HEK293 (cell line): ENCODE data around the gene GGN.

Experiments used
- CTCF ChIP-seq: fragments of 450-650 bp; formaldehyde crosslinking; IDR thresholded peaks from 2 replicates; pipeline ENCODE4 v1.5.1; 2016; ENCODE audit warnings: missing biosample characterization, missing genetic modification characterization
- HOXC10 ChIP-seq: sonication (generic); formaldehyde crosslinking; IDR thresholded peaks from 2 replicates; pipeline ENCODE4 v1.8.1; 2023; ENCODE audit warnings: mild to moderate bottlenecking, missing genetic modification reagents
- KLF16 ChIP-seq: fragments of 450-650 bp; formaldehyde crosslinking; IDR thresholded peaks from 2 replicates; pipeline ENCODE4 v1.5.1; 2017; ENCODE audit warnings: missing biosample characterization, missing genetic modification characterization
- KLF17 ChIP-seq: fragments of 450-650 bp; formaldehyde crosslinking; IDR thresholded peaks from 2 replicates; pipeline ENCODE4 v1.5.1; 2016; ENCODE audit warnings: missing biosample characterization, missing genetic modification characterization
- PATZ1 ChIP-seq: fragments of 450-650 bp; formaldehyde crosslinking; IDR thresholded peaks from 2 replicates; pipeline ENCODE4 v1.5.1; 2016; ENCODE audit warnings: missing biosample characterization, missing genetic modification characterization
- PRDM6 ChIP-seq: fragments of 450-650 bp; formaldehyde crosslinking; IDR thresholded peaks from 2 replicates; pipeline ENCODE4 v1.5.1; 2017; ENCODE audit warnings: missing biosample characterization, missing genetic modification characterization
- SP7 ChIP-seq: fragments of 450-650 bp; formaldehyde crosslinking; IDR thresholded peaks from 2 replicates; pipeline ENCODE4 v1.5.1; 2016; ENCODE audit warnings: missing biosample characterization, missing genetic modification characterization
- TCF7L2 ChIP-seq: IDR thresholded peaks from 2 replicates; pipeline ENCODE4 v1.6.1; 2011; ENCODE audit warnings: low read depth, mild to moderate bottlenecking, inconsistent platforms, low read length, moderate library complexity, borderline replicate concordance
- ZBTB21 ChIP-seq: fragments of 450-650 bp; formaldehyde crosslinking; IDR thresholded peaks from 2 replicates; pipeline ENCODE4 v1.5.1; 2017; ENCODE audit warnings: missing biosample characterization, missing genetic modification characterization
- ZBTB8A ChIP-seq: fragments of 450-650 bp; formaldehyde crosslinking; IDR thresholded peaks from 2 replicates; pipeline ENCODE4 v1.5.1; 2016; ENCODE audit warnings: missing biosample characterization, missing genetic modification characterization
- ZFP3 ChIP-seq: fragments of 450-650 bp; formaldehyde crosslinking; IDR thresholded peaks from 2 replicates; pipeline ENCODE4 v1.5.1; 2016; ENCODE audit warnings: low read depth, missing biosample characterization, missing genetic modification characterization
- ZNF114 ChIP-seq: fragments of 450-650 bp; formaldehyde crosslinking; IDR thresholded peaks from 2 replicates; pipeline ENCODE4 v1.5.0; 2017; ENCODE audit warnings: missing biosample characterization, missing genetic modification characterization
- ZNF140 ChIP-seq: fragments of 450-650 bp; formaldehyde crosslinking; IDR thresholded peaks from 2 replicates; pipeline ENCODE4 v1.5.1; 2016; ENCODE audit warnings: missing biosample characterization, missing genetic modification characterization
- ZNF202 ChIP-seq: fragments of 450-650 bp; formaldehyde crosslinking; IDR thresholded peaks from 2 replicates; pipeline ENCODE4 v1.5.1; 2016; ENCODE audit warnings: missing biosample characterization, missing genetic modification characterization, borderline replicate concordance
- ZNF239 ChIP-seq: fragments of 450-650 bp; formaldehyde crosslinking; IDR thresholded peaks from 2 replicates; pipeline ENCODE4 v1.5.1; 2016; ENCODE audit warnings: missing biosample characterization, missing genetic modification characterization
- ZNF26 ChIP-seq: fragments of 450-650 bp; formaldehyde crosslinking; IDR thresholded peaks from 2 replicates; pipeline ENCODE4 v1.5.1; 2016; ENCODE audit warnings: missing biosample characterization, missing genetic modification characterization
- ZNF302 ChIP-seq: fragments of 450-650 bp; formaldehyde crosslinking; IDR thresholded peaks from 2 replicates; pipeline ENCODE4 v1.5.1; 2016; ENCODE audit warnings: missing biosample characterization, missing genetic modification characterization, low read depth
- ZNF341 ChIP-seq: fragments of 450-650 bp; formaldehyde crosslinking; IDR thresholded peaks from 2 replicates; pipeline ENCODE4; 2016; ENCODE audit warnings: low read depth, missing biosample characterization, missing genetic modification characterization
- ZNF350 ChIP-seq: fragments of 450-650 bp; formaldehyde crosslinking; IDR thresholded peaks from 2 replicates; pipeline ENCODE4 v1.5.0; 2017; ENCODE audit warnings: missing biosample characterization, mild to moderate bottlenecking, missing genetic modification characterization
- ZNF398 ChIP-seq: fragments of 450-650 bp; formaldehyde crosslinking; IDR thresholded peaks from 2 replicates; pipeline ENCODE4 v1.5.1; 2017; ENCODE audit warnings: missing biosample characterization, missing genetic modification characterization
- ZNF416 ChIP-seq: fragments of 450-650 bp; formaldehyde crosslinking; IDR thresholded peaks from 2 replicates; pipeline ENCODE4 v1.5.1; 2016; ENCODE audit warnings: missing biosample characterization, missing genetic modification characterization
- ZNF488 ChIP-seq: fragments of 450-650 bp; formaldehyde crosslinking; IDR thresholded peaks from 2 replicates; pipeline ENCODE4 v1.5.1; 2016; ENCODE audit warnings: missing biosample characterization, missing genetic modification characterization
- ZNF548 ChIP-seq: fragments of 450-650 bp; formaldehyde crosslinking; IDR thresholded peaks from 2 replicates; pipeline ENCODE4 v1.5.1; 2016; ENCODE audit warnings: missing biosample characterization, missing genetic modification characterization
- ZNF549 ChIP-seq: fragments of 450-650 bp; IDR thresholded peaks from 2 replicates; pipeline ENCODE4 v1.5.1; 2018; ENCODE audit warnings: missing biosample characterization, missing genetic modification characterization, mild to moderate bottlenecking, inconsistent platforms, moderate library complexity
- ZNF585B ChIP-seq: fragments of 450-650 bp; formaldehyde crosslinking; IDR thresholded peaks from 2 replicates; pipeline ENCODE4 v1.5.1; 2016; ENCODE audit warnings: missing biosample characterization, missing genetic modification characterization
- ZNF596 ChIP-seq: fragments of 450-650 bp; IDR thresholded peaks from 2 replicates; pipeline ENCODE4 v1.5.0; 2018; ENCODE audit warnings: missing biosample characterization, mild to moderate bottlenecking, missing genetic modification characterization, moderate library complexity
- ZNF677 ChIP-seq: fragments of 450-650 bp; IDR thresholded peaks from 2 replicates; pipeline ENCODE4 v1.5.0; 2018; ENCODE audit warnings: missing biosample characterization, mild to moderate bottlenecking, missing genetic modification characterization, moderate library complexity
- ZSCAN23 ChIP-seq: fragments of 450-650 bp; formaldehyde crosslinking; IDR thresholded peaks from 2 replicates; pipeline ENCODE4 v1.5.1; 2016; ENCODE audit warnings: missing biosample characterization, missing genetic modification characterization
- ZXDB ChIP-seq: fragments of 450-650 bp; formaldehyde crosslinking; IDR thresholded peaks from 2 replicates; pipeline ENCODE4 v1.5.1; 2016; ENCODE audit warnings: missing biosample characterization, missing genetic modification characterization

Gene GGN

GRCh38 chr19:38374332-38375097, 13.3 kb downstream of the GGN start, which contains the start of gene PSMD8 (continued):
- no peak for TF ChIP-seq ZNF26 (tag by site-specific recombination)
- TF ChIP-seq ZNF350 (tag by site-specific recombination): no peak
- no peak for TF ChIP-seq ZNF677 (tag by site-specific recombination)
- TF ChIP-seq ZNF341 (tag by site-specific recombination): peak; percentile 96
- TF ChIP-seq ZBTB21 (tag by site-specific recombination): peak; percentile 99
- no peak for TF ChIP-seq ZNF488 (tag by site-specific recombination)
- no peak for TF ChIP-seq ZNF549 (tag by site-specific recombination)
- peak; percentile 97 for TF ChIP-seq ZXDB (tag by site-specific recombination)
- no peak; the same call in 1 of the 2 replicates for TF ChIP-seq ZNF548
- TF ChIP-seq ZNF239 (tag by site-specific recombination): peak; percentile 87; the same call in 1 of the 2 replicates
- no peak for TF ChIP-seq ZNF202
- no peak for TF ChIP-seq ZNF302
- no peak; the same call in 1 of the 2 replicates for TF ChIP-seq PRDM6 (tag by site-specific recombination)
- peak; percentile 96 for TF ChIP-seq KLF16 (tag by site-specific recombination)
- TF ChIP-seq ZNF585B (tag by site-specific recombination): 0 out of 2 replicates have a peak, but pooled peaks have one; percentile 9
- TF ChIP-seq SP7 (tag by site-specific recombination): peak; percentile 97
- peak; percentile 10; the same call in 1 of the 2 replicates for TF ChIP-seq ZFP3 (tag by site-specific recombination)
- peak; percentile 100 for TF ChIP-seq ZBTB8A
- peak; percentile 75; the same call in 1 of the 2 replicates for TF ChIP-seq TCF7L2
- TF ChIP-seq HOXC10: no peak; the same call in 1 of the 2 replicates
- TF ChIP-seq ZNF416 (tag by site-specific recombination): 0 out of 2 replicates have a peak, but pooled peaks have one; percentile 50
- TF ChIP-seq ZNF114 (tag by site-specific recombination): no peak
- peak; percentile 30; the same call in 1 of the 2 replicates for TF ChIP-seq ZNF398 (tag by site-specific recombination)
- no peak for TF ChIP-seq ZNF596 (tag by site-specific recombination)
- TF ChIP-seq PATZ1 (tag by site-specific recombination): peak; percentile 98
- TF ChIP-seq ZNF140: no peak
- peak; percentile 97 for TF ChIP-seq CTCF (tag by site-specific recombination)
- TF ChIP-seq ZSCAN23: peak; percentile 94
- peak; percentile 96 for TF ChIP-seq KLF17 (tag by site-specific recombination)
